Mucosa of descending colon (tissue), 3 donors: ENCODE data around the gene ARMC2. TPM values are rescaled to one million over a fixed set of nuclear protein-coding genes. Genes with fewer than 3 reads are reported as not detected.
A peak's percentile ranks its signal among the peaks of the same experiment; 100 is the strongest.

Source experiments
- ATAC-seq: fragments of 200-7000 bp; cut with Tn5 transposase; one replicate; pipeline ENCODE4 v1.9.1; 2020; ENCODE audit warnings: mild to moderate bottlenecking, moderate library complexity
- DNase-seq, 3 donors: peaks; one replicate each; pipeline ENCODE4 v3.0.0-alpha.2; 2020
- H3K36me3 ChIP-seq: fragments of 200-600 bp; one replicate; pipeline ENCODE4 v1.8.0; 2021; ENCODE audit warnings: low read depth, mild to moderate bottlenecking
- H3K4me1 ChIP-seq: fragments of 200-600 bp; one replicate; pipeline ENCODE4 v1.8.0; 2021; ENCODE audit warnings: low read depth, mild to moderate bottlenecking
- H3K4me3 ChIP-seq: fragments of 200-600 bp; one replicate; pipeline ENCODE4 v1.8.0; 2021; ENCODE audit warnings: mild to moderate bottlenecking
- H3K9me3 ChIP-seq: fragments of 200-600 bp; one replicate; pipeline ENCODE4 v1.8.0; 2021; ENCODE audit warnings: mild to moderate bottlenecking
- CTCF ChIP-seq: fragments of 200-600 bp; IDR thresholded peaks from one replicate; pipeline ENCODE4 v1.8.0; 2022; ENCODE audit warnings: antibody characterized with exemption, mild to moderate bottlenecking
- intact Hi-C, 2 donors: fragments of 100-400 bp; cut with DNase I in 1 of 2; cut with micrococcal nuclease in 1 of 2; formaldehyde crosslinking; loops; one replicate each; pipeline versions ENCODE4 v1.11.0 to v1.11.1; 2022; cut with DNase I, micrococcal nuclease
- total RNA-seq, 3 donors: library from RNA; stranded (reverse); fragmentation: NEBNext Ultra II Directional in 2 of 3; extraction: Animal tissue kit (Norgen Biotek cat#: 25700) in 2 of 3; gene quantifications; one replicate each; pipeline versions ENCODE4 v1.2.1 to v1.2.4, GENCODE V29; 2021 to 2023
- donor health status: DM: no; HTN: no; CAD: no; lungs with moderate emphysema.
- donor health status: DM: no; HTN: no; CAD: no.
- donor health status: DM: no; HTN: yes; CAD: no.

ARMC2 gene
- total RNA-seq, 3 donors from 2014 or later = 3.5 to 5.5 (median 4.8) TPM

GRCh38 chr6:108868647-108869046 is 20.4 kb downstream of the ARMC2 start:
- Histone ChIP-seq H3K4me1 (no peaks in the 10 kb centered on the region), H3K9me3 (no peaks in the 10 kb centered on the region), H3K36me3 (no peaks in the 10 kb centered on the region), H3K4me3 (no peak overlapping the region)
- no peak for TF ChIP-seq CTCF
- DNase-seq = no peak
- ATAC-seq = no peak
- intact Hi-C loops = no loop called here

GRCh38 chr6:108869876-108870275 is 21.7 kb downstream of the ARMC2 start:
- Histone ChIP-seq H3K4me1 (no peaks in the 10 kb centered on the region), H3K9me3 (no peaks in the 10 kb centered on the region), H3K4me3 (no peak overlapping the region), H3K36me3 (no peaks in the 10 kb centered on the region)
- DNase-seq (no peak), ATAC-seq (no peak)
- intact Hi-C loops = no loop called here
- TF ChIP-seq CTCF = no peak

GRCh38 chr6:108870357-108870756 is 22.1 kb downstream of the ARMC2 start:
- H3K4me1 ChIP-seq = no peaks in the 10 kb centered on the region
- TF ChIP-seq CTCF = no peak
- no peaks in the 10 kb centered on the region for H3K9me3 ChIP-seq
- no peaks in the 10 kb centered on the region for H3K36me3 ChIP-seq
- H3K4me3 ChIP-seq = no peak overlapping the region
- intact Hi-C loops = no loop called here
- DNase-seq (no peak), ATAC-seq (no peak)

GRCh38 chr6:108872141-108872557 is 23.9 kb downstream of the ARMC2 start:
- no peak overlapping the region for H3K4me3 ChIP-seq
- no peak for TF ChIP-seq CTCF
- no peaks in the 10 kb centered on the region for H3K9me3 ChIP-seq
- no peaks in the 10 kb centered on the region for H3K36me3 ChIP-seq
- DNase-seq (no peak), ATAC-seq (peak; percentile 56)
- intact Hi-C loops = no loop called here
- H3K4me1 ChIP-seq = no peaks in the 10 kb centered on the region

GRCh38 chr6:108872575-108872974 is 24.4 kb downstream of the ARMC2 start:
- TF ChIP-seq CTCF = no peak

GRCh38 chr6:108873251-108873650 is 25.0 kb downstream of the ARMC2 start:
- no peak for TF ChIP-seq CTCF
- no peak for ATAC-seq
- Histone ChIP-seq H3K4me3 (no peak overlapping the region), H3K4me1 (peaks cover 6% of the 10 kb centered on the region), H3K36me3 (no peaks in the 10 kb centered on the region), H3K9me3 (no peaks in the 10 kb centered on the region)
- DNase-seq = no peak
- intact Hi-C loops = no loop called here

More at GRCh38 chr6:108872575-108872974, 24.4 kb downstream of the ARMC2 start:
- Histone ChIP-seq H3K4me3 (no peak overlapping the region), H3K9me3 (no peaks in the 10 kb centered on the region), H3K36me3 (no peaks in the 10 kb centered on the region), H3K4me1 (no peaks in the 10 kb centered on the region)
- intact Hi-C loops = no loop called here
- ATAC-seq (no peak), DNase-seq (no peak)
